H1 (cell line): Measurements from ENCODE around the gene CPZ. TPM values are rescaled to one million over a fixed set of nuclear protein-coding genes. Genes with fewer than 3 reads are reported as not detected.

ENCODE experiments used
- CTCF ChIA-PET: fragments of 300-600 bp; sonication (Branson Sonifier 250); formaldehyde crosslinking; loops from one replicate; lab custom pipeline; 2021; ENCODE audit not compliant: partially characterized antibody; lab: Charles Lee
- POLR2A ChIA-PET: fragments of 300-600 bp; sonication (Branson Sonifier 250); formaldehyde crosslinking; loops from one replicate; lab custom pipeline; 2021; ENCODE audit warnings: inconsistent platforms; ENCODE audit not compliant: partially characterized antibody; lab: Charles Lee
- DNase-seq, 2 experiments: peaks; one replicate each; pipeline versions ENCODE4 v3.0.0 to v3.0.0-alpha.2; 2010 to 2022; ENCODE audit warnings: low spot score in 2 of 2, low read depth in 1 of 2, mixed read lengths in 1 of 2
- FAIRE-seq: peaks from 2 replicates; lab custom pipeline; 2011; peaks lifted over from hg19 to GRCh38; lab: Jason Lieb, UNC
- H2AFZ ChIP-seq: 2 replicates; pipeline ENCODE4 v1.8.1; 2012; ENCODE audit warnings: low read length, inconsistent platforms
- H2AK5ac ChIP-seq: 2 replicates; pipeline ENCODE4 v1.6.1; 2013; ENCODE audit warnings: low read depth, low read length
- H2BK120ac ChIP-seq: replicated peaks from 2 replicates; pipeline ENCODE3; 2013; ENCODE audit warnings: low read depth, low read length, inconsistent platforms
- H2BK12ac ChIP-seq: 2 replicates; pipeline ENCODE4 v1.6.1; 2013; ENCODE audit warnings: low read depth, low read length
- H2BK15ac ChIP-seq: 2 replicates; pipeline ENCODE4 v1.6.1; 2013; ENCODE audit warnings: low read length
- H2BK20ac ChIP-seq: 2 replicates; pipeline ENCODE4 v1.6.1; 2013; ENCODE audit warnings: low read length
- H2BK5ac ChIP-seq: 2 replicates; pipeline ENCODE4 v1.6.1; 2013; ENCODE audit warnings: low read depth, low read length
- H3K14ac ChIP-seq: 2 replicates; pipeline ENCODE4 v1.6.1; 2013; ENCODE audit warnings: inconsistent platforms; ENCODE audit not compliant: insufficient read length
- H3K18ac ChIP-seq: 2 replicates; pipeline ENCODE4 v1.6.1; 2013; ENCODE audit warnings: low read length; ENCODE audit errors: extremely low read depth
- H3K23ac ChIP-seq: 2 replicates; pipeline ENCODE4 v1.6.1; 2013; ENCODE audit warnings: inconsistent platforms; ENCODE audit not compliant: insufficient read length
- H3K23me2 ChIP-seq: 2 replicates; pipeline ENCODE4 v1.6.1; 2013; ENCODE audit warnings: low read depth, low read length
- H3K27ac ChIP-seq: 2 replicates; pipeline ENCODE4 v1.6.1; 2011; ENCODE audit warnings: low read depth, low read length, inconsistent platforms
- H3K27me3 ChIP-seq, 4 experiments: replicated peaks in 1 of 4; 1 replicate in 1 of 4; 2 replicates in 3 of 4; pipeline versions ENCODE4 v1.6.1 to v1.8.1; 2011 to 2013; ENCODE audit warnings: low read length in 3 of 4, mild to moderate bottlenecking in 3 of 4, inconsistent platforms in 2 of 4, mixed read lengths in 2 of 4, moderate library complexity in 1 of 4; ENCODE audit not compliant: control insufficient read depth in 3 of 4, insufficient read depth in 3 of 4; ENCODE audit errors: extremely low read depth in 1 of 4
- H3K36me3 ChIP-seq, 4 experiments: 2 replicates each; pipeline versions ENCODE4 v1.6.1 to v1.8.1; 2011 to 2013; ENCODE audit warnings: mild to moderate bottlenecking in 4 of 4, low read length in 3 of 4, moderate library complexity in 2 of 4, control low read depth in 1 of 4, inconsistent platforms in 1 of 4; ENCODE audit not compliant: insufficient read depth in 4 of 4, control insufficient read depth in 2 of 4
- H3K4ac ChIP-seq: replicated peaks from 2 replicates; pipeline ENCODE3; 2013; ENCODE audit warnings: low read length, low read depth, mixed read lengths, inconsistent platforms; ENCODE audit not compliant: insufficient read length
- H3K4me1 ChIP-seq, 4 experiments: replicated peaks in 1 of 4; 1 replicate in 1 of 4; 2 replicates in 3 of 4; pipeline versions ENCODE4 v1.6.1 to v1.8.1; 2011 to 2013; ENCODE audit warnings: low read length in 3 of 4, inconsistent platforms in 2 of 4, mixed read lengths in 1 of 4; ENCODE audit not compliant: insufficient read depth in 4 of 4, control insufficient read depth in 3 of 4
- H3K4me2 ChIP-seq, 2 experiments: 2 replicates each; pipeline versions ENCODE4 v1.6.1 to v1.8.1; 2011 to 2013; ENCODE audit warnings: low read depth in 2 of 2, low read length in 2 of 2, control low read depth in 1 of 2, inconsistent platforms in 1 of 2, mild to moderate bottlenecking in 1 of 2; ENCODE audit not compliant: insufficient read depth in 1 of 2
- H3K4me3 ChIP-seq, 4 experiments: fragments of 200-600, 300-600 bp in 1 of 4; sonication (generic), shearing (Covaris generic), sonication (Bioruptor Twin) in 1 of 4; 2 replicates each; pipeline versions ENCODE4 v1.5.1 to v1.8.1; 2011 to 2016; ENCODE audit warnings: low read length in 4 of 4, low read depth in 3 of 4, control low read depth in 2 of 4, inconsistent platforms in 2 of 4, mild to moderate bottlenecking in 2 of 4, mixed read lengths in 1 of 4, moderate library complexity in 1 of 4; ENCODE audit not compliant: insufficient read depth in 2 of 4; ENCODE audit errors: extremely low read depth in 1 of 4
- H3K56ac ChIP-seq: replicated peaks from 2 replicates; pipeline ENCODE3; 2013; ENCODE audit warnings: low read depth, mild to moderate bottlenecking, mixed read lengths, low read length, inconsistent platforms; ENCODE audit not compliant: insufficient read length
- H3K79me1 ChIP-seq: 2 replicates; pipeline ENCODE4 v1.6.1; 2013; ENCODE audit warnings: low read depth, low read length, control low read depth
- H3K79me2 ChIP-seq, 2 experiments: 2 replicates each; pipeline versions ENCODE4 v1.6.1 to v1.8.1; 2012 to 2013; ENCODE audit warnings: low read length in 2 of 2, mild to moderate bottlenecking in 2 of 2, inconsistent platforms in 1 of 2; ENCODE audit not compliant: insufficient read depth in 2 of 2, control insufficient read depth in 1 of 2
- H3K9ac ChIP-seq, 4 experiments: replicated peaks in 1 of 4; 1 replicate in 1 of 4; 2 replicates in 3 of 4; pipeline versions ENCODE4 v1.6.1 to v1.8.1; 2011 to 2013; ENCODE audit warnings: low read depth in 3 of 4, low read length in 3 of 4, control low read depth in 2 of 4, mild to moderate bottlenecking in 2 of 4, moderate library complexity in 2 of 4, inconsistent platforms in 1 of 4; ENCODE audit errors: extremely low read depth in 1 of 4
- H3K9me3 ChIP-seq, 2 experiments: 2 replicates each; pipeline versions ENCODE4 v1.6.1 to v1.8.1; 2012 to 2013; ENCODE audit warnings: mild to moderate bottlenecking in 2 of 2, moderate library complexity in 2 of 2, control low read depth in 1 of 2, inconsistent platforms in 1 of 2, low read depth in 1 of 2, low read length in 1 of 2, mixed read lengths in 1 of 2; ENCODE audit not compliant: insufficient read depth in 2 of 2
- H4K20me1 ChIP-seq, 2 experiments: replicated peaks in 1 of 2; 2 replicates each; pipeline versions ENCODE3 to v1.8.1; 2011 to 2013; ENCODE audit warnings: inconsistent platforms in 2 of 2, low read length in 2 of 2, mild to moderate bottlenecking in 1 of 2; ENCODE audit not compliant: insufficient read depth in 2 of 2, control insufficient read depth in 1 of 2
- H4K5ac ChIP-seq: 2 replicates; pipeline ENCODE4 v1.6.1; 2013; ENCODE audit warnings: low read length, low read depth, mixed read lengths, inconsistent platforms; ENCODE audit not compliant: insufficient read length
- H4K8ac ChIP-seq: 2 replicates; pipeline ENCODE4 v1.8.0; 2013; ENCODE audit warnings: mild to moderate bottlenecking, moderate library complexity, low read length, inconsistent platforms; ENCODE audit not compliant: insufficient read depth; ENCODE audit errors: extremely low read depth
- H4K91ac ChIP-seq: replicated peaks from 2 replicates; pipeline ENCODE3; 2013; ENCODE audit warnings: low read length, mixed read lengths, inconsistent platforms; ENCODE audit not compliant: insufficient read length
- CREB1 ChIP-seq: IDR thresholded peaks from 2 replicates; pipeline ENCODE4 v1.6.1; 2012; ENCODE audit warnings: inconsistent platforms
- E2F6 ChIP-seq: IDR thresholded peaks from 2 replicates; pipeline ENCODE4 v1.6.1; 2012; ENCODE audit warnings: inconsistent platforms
- EP300 ChIP-seq, 2 experiments: IDR thresholded peaks; 1 replicate in 1 of 2; 2 replicates in 1 of 2; pipeline ENCODE4 v1.6.1; 2011 to 2012; ENCODE audit warnings: low read depth in 2 of 2, low read length in 2 of 2, mild to moderate bottlenecking in 2 of 2, borderline replicate concordance in 1 of 2, inconsistent platforms in 1 of 2, moderate library complexity in 1 of 2
- GABPA ChIP-seq: IDR thresholded peaks from 2 replicates; pipeline ENCODE4 v1.6.1; 2011; ENCODE audit warnings: mild to moderate bottlenecking, low read length, moderate library complexity, borderline replicate concordance; ENCODE audit not compliant: insufficient read depth
- NRF1 ChIP-seq: IDR thresholded peaks from 2 replicates; pipeline ENCODE4 v1.6.1; 2011; ENCODE audit warnings: mild to moderate bottlenecking, low read depth, low read length, improper control_type of control experiment
- RAD21 ChIP-seq, 2 experiments: IDR thresholded peaks in 1 of 2; conservative IDR thresholded peaks in 1 of 2; 2 replicates each; pipeline ENCODE4 v1.6.1; 2011; ENCODE audit warnings: low read depth in 2 of 2, low read length in 2 of 2, improper control_type of control experiment in 1 of 2, inconsistent platforms in 1 of 2, mild to moderate bottlenecking in 1 of 2, moderate library complexity in 1 of 2
- SIN3A ChIP-seq, 2 experiments: IDR thresholded peaks in 1 of 2; conservative IDR thresholded peaks in 1 of 2; 2 replicates each; pipeline ENCODE4 v1.6.1; 2011 to 2012; ENCODE audit warnings: low read length in 2 of 2, improper control_type of control experiment in 1 of 2, low read depth in 1 of 2, mild to moderate bottlenecking in 1 of 2
- TAF1 ChIP-seq: IDR thresholded peaks from 2 replicates; pipeline ENCODE4 v1.6.1; 2011; ENCODE audit warnings: mild to moderate bottlenecking, low read depth, low read length
- TEAD4 ChIP-seq: IDR thresholded peaks from 2 replicates; pipeline ENCODE4 v1.6.1; 2012; ENCODE audit warnings: low read depth, low read length, inconsistent platforms, mixed read lengths
- ZNF274 ChIP-seq: IDR thresholded peaks from 2 replicates; pipeline ENCODE4 v1.7.0; 2012; ENCODE audit warnings: low read length, borderline replicate concordance; ENCODE audit errors: extremely low read depth
- WGBS, 2 experiments: shearing (Covaris generic) in 1 of 2; methylation state at CpG; one replicate each; pipeline versions ENCODE4 v1.1.6 to v1.1.7; 2013 to 2015; ENCODE audit warnings: low lambda C conversion rate in 2 of 2, mixed read lengths in 2 of 2, inconsistent platforms in 1 of 2, low coverage in 1 of 2, missing lambda C conversion rate in 1 of 2; ENCODE audit not compliant: insufficient replicate concordance in 2 of 2, insufficient coverage in 1 of 2, insufficient read length in 1 of 2; ENCODE audit errors: extremely low coverage in 1 of 2, missing lambda C conversion rate in 1 of 2; 5-methylcytosine and 5-hydroxymethylcytosine counted together
- polyA plus RNA-seq, 7 experiments: library from polyadenylated mRNA; depleted of rRNA in 3 of 7; stranded (reverse) in 5 of 7; unstranded in 2 of 7; fragments of >200 nt in 5 of 7; fragments of 200-250 nt in 2 of 7; gene quantifications; 1 replicate in 5 of 7; 2 replicates in 1 of 7; 4 replicates in 1 of 7; pipeline versions ENCODE4 v1.2.1 to v1.2.3, GENCODE V29; 2011 to 2013; ENCODE audit warnings: missing spikeins in 2 of 7, mixed read lengths in 2 of 7
- total RNA-seq: library from RNA; stranded (reverse); fragmentation: NEBNext Ultra II Directional; extraction: Animal tissue kit (Norgen Biotek cat#: 25700); gene quantifications from 2 replicates; pipeline ENCODE4 v1.2.1, GENCODE V29; 2021

Gene CPZ
- total and polyA plus RNA-seq, 2 of the 8 experiments (the other 6 are each of a cell fraction or from before 2014, with no cell fraction given), result 28.8 to 40.7 TPM

DNA sequence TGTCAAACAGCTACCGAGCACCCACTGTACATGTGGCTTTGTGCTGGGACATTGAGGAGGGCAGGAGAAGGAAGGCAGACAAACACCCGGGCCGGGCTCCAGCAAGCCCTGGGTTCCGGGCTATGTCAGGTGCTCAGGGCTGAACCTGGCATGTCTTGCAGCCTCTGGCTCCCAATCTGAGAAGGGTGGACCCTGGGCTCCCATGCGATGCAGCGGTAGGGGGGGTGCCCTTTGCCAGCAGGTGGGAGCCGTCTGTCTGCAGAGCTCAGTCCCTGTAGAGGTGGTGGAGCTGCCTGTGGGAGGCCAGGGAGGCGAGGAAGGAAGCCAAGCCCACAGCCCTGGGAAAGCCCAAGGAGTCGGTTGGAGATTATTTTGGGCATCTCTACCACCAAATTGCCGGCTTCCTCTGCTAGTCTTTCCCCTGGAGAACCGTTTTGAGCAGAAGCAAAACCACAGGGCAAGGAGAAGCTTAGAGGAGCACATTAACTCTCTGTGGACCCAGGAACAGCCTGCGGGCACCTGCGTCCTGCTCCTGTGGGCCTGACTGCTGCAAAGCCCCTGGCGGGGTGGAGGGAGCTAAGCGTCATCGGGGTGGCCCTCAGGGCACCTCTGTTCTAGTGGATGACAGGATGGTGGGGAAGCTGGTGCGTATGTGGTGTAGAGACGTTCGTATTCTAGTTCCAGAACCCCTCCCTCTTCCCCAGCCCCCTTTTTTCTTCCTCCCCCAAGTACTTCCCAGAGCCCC lies 10.3 kb downstream of the CPZ start:
- H2BK120ac ChIP-seq, result no peak overlapping the region
- no peak overlapping the region for H2BK20ac ChIP-seq
- no peaks in the 10 kb centered on the region for H3K9me3 ChIP-seq
- peaks cover 0 to 2% (median 0%) of the 10 kb centered on the region in 4 experiments; a peak in 1 of 7 replicates for H3K4me1 ChIP-seq
- no peak overlapping the region for H3K14ac ChIP-seq
- H4K20me1 ChIP-seq, result peaks cover 9 to 12% of the 10 kb centered on the region in 2 experiments
- H3K36me3 ChIP-seq, result peaks cover 0 to 18% (median 7%) of the 10 kb centered on the region in 4 experiments; a peak in 4 of 8 replicates
- no peak overlapping the region for H3K9ac ChIP-seq
- POLR2A ChIA-PET, result interaction anchor here (0.6 to 3.2 kb wide), 2 partner anchors 10 to 283 kb away, joined by 3 to 12 read pairs; partner anchors contain the start of gene CPZ
- H3K4ac ChIP-seq, result no peak overlapping the region
- H2BK15ac ChIP-seq, result no peak overlapping the region
- H2BK5ac ChIP-seq, result no peak overlapping the region
- H3K56ac ChIP-seq, result no peak overlapping the region
- no peaks in the 10 kb centered on the region; a peak in 1 of 4 replicates for H3K79me2 ChIP-seq
- no peak overlapping the region for H3K4me2 ChIP-seq
- no peak overlapping the region; the same call in 1 of the 2 replicates for H3K27ac ChIP-seq
- H3K4me3 ChIP-seq, result no peak overlapping the region
- no peak overlapping the region for H4K8ac ChIP-seq
- CTCF ChIA-PET, result interaction anchor here (0.6 to 1.7 kb wide), 3 partner anchors 10 to 195 kb away, joined by 3 read pairs; no protein-coding TSS in a partner anchor
- FAIRE-seq (no peak), DNase-seq (no peak)
- peaks cover 4% of the 10 kb centered on the region; the same call in 1 of the 2 replicates for H3K23me2 ChIP-seq
- H3K27me3 ChIP-seq, result no peaks in the 10 kb centered on the region
- no peak overlapping the region for H4K5ac ChIP-seq
- H4K91ac ChIP-seq, result no peak overlapping the region
- WGBS, 2 experiments, result 84% methylated on average over 16 of the region's 19 CpGs; no CpG with 5 or more reads in 1 of the 2 experiments
- H2AFZ ChIP-seq, result no peak overlapping the region
- no peak overlapping the region for H2BK12ac ChIP-seq
- no peak overlapping the region for H3K18ac ChIP-seq
- no peak overlapping the region for H3K23ac ChIP-seq
- no peak overlapping the region for H2AK5ac ChIP-seq
- H3K79me1 ChIP-seq, result 0 out of 2 replicates have a peak, but pooled peaks cover 2% of the 10 kb centered on the region
- TF ChIP-seq RAD21 (IDR thresholded peaks at IDR 0.05 in 1 of 2, conservative IDR thresholded peaks at IDR 0.05 in 1 of 2; ENCODE audit: low read depth in 2 of 2, low read length in 2 of 2) (no peak), SIN3A (conservative IDR thresholded peaks at IDR 0.05 in 1 of 2, IDR thresholded peaks at IDR 0.05 in 1 of 2; ENCODE audit: low read depth in 1 of 2, low read length in 2 of 2) (no peak), ZNF274 (no peak), GABPA (no peak), EP300 (IDR thresholded peaks at IDR 0.05; ENCODE audit: borderline replicate concordance in 1 of 2, low read depth in 2 of 2, low read length in 2 of 2) (no peak), CREB1 (no peak), NRF1 (no peak), E2F6 (no peak), TEAD4 (no peak), TAF1 (no peak)
